HepG2 (cell line): Measurements from ENCODE around the gene ARHGDIA. TPM values are rescaled to one million over a fixed set of nuclear protein-coding genes. Genes with fewer than 3 reads are reported as not detected.

ENCODE experiments used
- KLF6 ChIP-seq: IDR thresholded peaks from 2 replicates; pipeline ENCODE4 v1.8.0; 2016; ENCODE audit warnings: missing biosample characterization, missing genetic modification reagents
- NR2F1 ChIP-seq, 2 experiments: fragments of 450-650 bp in 1 of 2; formaldehyde crosslinking in 1 of 2; IDR thresholded peaks; 2 replicates each; pipeline versions ENCODE4 v1.5.0 to v1.6.1; 2016 to 2020; ENCODE audit warnings: mild to moderate bottlenecking in 1 of 2, missing compliant biosample characterization in 1 of 2, missing genetic modification reagents in 1 of 2, moderate library complexity in 1 of 2
- PCBP1 ChIP-seq: fragments of 200-400 bp; formaldehyde crosslinking; IDR thresholded peaks from 2 replicates; pipeline ENCODE4 v1.6.1; 2017; ENCODE audit warnings: mild to moderate bottlenecking, low read depth, low read length, borderline replicate concordance
- RARA ChIP-seq: IDR thresholded peaks from 2 replicates; pipeline ENCODE4 v1.6.1; 2016; ENCODE audit warnings: missing genetic modification reagents, missing compliant biosample characterization
- SKI ChIP-seq: fragments of 450-650 bp; IDR thresholded peaks from one replicate; pipeline ENCODE4 v1.6.1; 2018; ENCODE audit warnings: mild to moderate bottlenecking; ENCODE audit not compliant: partially characterized antibody
- TCF7 ChIP-seq: sonication (generic); IDR thresholded peaks from 2 replicates; pipeline ENCODE4 v1.6.1; 2016; ENCODE audit warnings: antibody characterized with exemption, low read depth
- TGIF2 ChIP-seq: IDR thresholded peaks from 2 replicates; pipeline ENCODE4 v1.6.1; 2016; ENCODE audit warnings: control low read depth, missing compliant biosample characterization
- ZBTB3 ChIP-seq: sonication (generic); formaldehyde crosslinking; IDR thresholded peaks from 2 replicates; pipeline ENCODE4 v1.4.0; 2020; ENCODE audit warnings: low read depth, mild to moderate bottlenecking, moderate library complexity, missing genetic modification reagents, borderline replicate concordance
- ZNF138 ChIP-seq: sonication (generic); formaldehyde crosslinking; IDR thresholded peaks from 2 replicates; pipeline ENCODE4 v1.5.0; 2020; ENCODE audit warnings: mild to moderate bottlenecking, low read depth, missing genetic modification reagents
- ZNF263 ChIP-seq: sonication (generic); formaldehyde crosslinking; IDR thresholded peaks from 2 replicates; pipeline ENCODE4 v1.4.0; 2020; ENCODE audit warnings: missing genetic modification reagents
- ZNF337 ChIP-seq: sonication (generic); formaldehyde crosslinking; IDR thresholded peaks from 2 replicates; pipeline ENCODE4 v1.5.1; 2020; ENCODE audit warnings: missing genetic modification reagents, low read depth, mild to moderate bottlenecking, borderline replicate concordance
- ZNF776 ChIP-seq: sonication (generic); formaldehyde crosslinking; IDR thresholded peaks from 2 replicates; pipeline ENCODE4 v1.4.0; 2020; ENCODE audit warnings: mild to moderate bottlenecking, missing genetic modification reagents
- ZNF879 ChIP-seq: sonication (generic); formaldehyde crosslinking; IDR thresholded peaks from 2 replicates; pipeline ENCODE4 v1.8.1; 2023; ENCODE audit warnings: missing genetic modification reagents
- ZSCAN9 ChIP-seq: IDR thresholded peaks from 2 replicates; pipeline ENCODE4 v1.6.1; 2016; ENCODE audit warnings: borderline replicate concordance
- polyA plus RNA-seq, 8 experiments: library from polyadenylated mRNA; depleted of rRNA in 3 of 8; stranded (reverse) in 7 of 8; unstranded in 1 of 8; fragments of >200 nt; fragmentation: Illumina TruSeq in 4 of 8; extraction: Trizol in 4 of 8; gene quantifications; 2 replicates each; pipeline versions ENCODE4 v1.2.1 to v1.2.3, GENCODE V29; 2011 to 2016; ENCODE audit warnings: low read depth in 4 of 8, missing spikeins in 1 of 8, mixed read lengths in 1 of 8; ENCODE audit not compliant: insufficient read depth in 1 of 8
- total RNA-seq, 5 experiments: library from RNA; depleted of rRNA; stranded (reverse); fragments of >200 nt; fragmentation: Illumina TruSeq; extraction: Trizol; gene quantifications; 2 replicates each; pipeline ENCODE4 v1.2.3, GENCODE V29; 2016; ENCODE audit warnings: low read depth in 1 of 5
- TF ChIP-seq, protein P1 (sequence below): IDR thresholded peaks from 2 replicates; pipeline ENCODE4 v1.6.1; 2016; ENCODE audit warnings: missing compliant biosample characterization, missing genetic modification reagents, borderline replicate concordance
- TF ChIP-seq, protein P2 (sequence below): IDR thresholded peaks from 2 replicates; pipeline ENCODE4 v1.6.1; 2016; ENCODE audit warnings: low read depth, control low read depth
- TF ChIP-seq, protein P3 (sequence below): sonication (generic); formaldehyde crosslinking; IDR thresholded peaks from 2 replicates; pipeline ENCODE4 v1.4.0; 2020; ENCODE audit warnings: mild to moderate bottlenecking, missing genetic modification reagents
- TF ChIP-seq, protein P4 (sequence below): sonication (generic); formaldehyde crosslinking; IDR thresholded peaks from 2 replicates; pipeline ENCODE4 v1.4.0; 2020; ENCODE audit warnings: missing genetic modification reagents
- TF ChIP-seq, protein P5 (sequence below): sonication (generic); formaldehyde crosslinking; IDR thresholded peaks from 2 replicates; pipeline ENCODE4 v1.5.0; 2020; ENCODE audit warnings: mild to moderate bottlenecking, missing genetic modification reagents
- TF ChIP-seq, protein P6 (sequence below): sonication (generic); formaldehyde crosslinking; IDR thresholded peaks from 2 replicates; pipeline ENCODE4 v1.5.0; 2020; ENCODE audit warnings: missing genetic modification reagents

ARHGDIA gene
- total and polyA plus RNA-seq, 2 of the 13 experiments (the other 11 are each of a cell fraction or from before 2014, with no cell fraction given), result 40.0 to 64.0 TPM

DNA sequence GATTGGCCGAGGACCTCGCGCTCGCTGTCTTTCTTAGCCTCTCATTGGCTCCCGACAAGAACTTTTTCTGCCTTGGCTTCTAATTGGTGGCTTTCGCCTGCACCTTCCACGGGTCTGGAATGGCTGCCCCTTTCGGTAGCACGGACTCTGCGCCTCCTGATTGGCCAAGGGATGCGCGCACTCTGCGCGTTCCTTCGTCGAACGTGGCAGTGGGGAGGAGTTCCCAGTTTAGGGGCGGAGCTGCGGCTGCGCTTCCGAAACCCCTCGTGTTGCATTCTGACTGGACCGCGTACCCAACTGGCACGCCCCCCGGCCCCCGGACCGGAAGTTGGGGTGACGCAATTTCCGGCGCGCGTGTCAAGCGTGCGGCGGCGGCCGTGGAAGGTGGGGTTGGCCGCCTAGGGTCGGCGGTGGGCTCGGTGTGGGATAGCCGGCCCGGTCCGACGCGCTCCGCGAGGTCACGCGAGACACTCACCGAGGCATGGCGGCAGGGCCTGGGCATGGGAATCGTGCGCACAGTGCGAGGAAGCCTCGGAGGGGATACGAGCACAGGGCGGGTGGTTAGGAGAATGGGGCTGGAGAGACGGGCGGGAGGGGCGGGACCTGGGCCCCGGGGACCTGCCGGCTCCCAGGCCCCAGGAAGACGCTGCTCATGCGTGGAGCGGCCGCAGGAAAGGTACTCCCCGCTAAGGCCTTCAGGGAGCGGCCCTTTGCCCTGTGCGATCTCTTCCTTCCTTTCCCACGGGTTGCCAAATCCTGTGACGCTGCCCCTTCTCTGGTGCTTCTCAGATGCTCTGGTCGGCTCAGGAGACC lies 10.2 kb downstream of the ARHGDIA start (continued):
- TF ChIP-seq, protein P1, sequence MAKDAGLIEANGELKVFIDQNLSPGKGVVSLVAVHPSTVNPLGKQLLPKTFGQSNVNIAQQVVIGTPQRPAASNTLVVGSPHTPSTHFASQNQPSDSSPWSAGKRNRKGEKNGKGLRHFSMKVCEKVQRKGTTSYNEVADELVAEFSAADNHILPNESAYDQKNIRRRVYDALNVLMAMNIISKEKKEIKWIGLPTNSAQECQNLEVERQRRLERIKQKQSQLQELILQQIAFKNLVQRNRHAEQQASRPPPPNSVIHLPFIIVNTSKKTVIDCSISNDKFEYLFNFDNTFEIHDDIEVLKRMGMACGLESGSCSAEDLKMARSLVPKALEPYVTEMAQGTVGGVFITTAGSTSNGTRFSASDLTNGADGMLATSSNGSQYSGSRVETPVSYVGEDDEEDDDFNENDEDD (CRISPR knock-in tag), result peak; percentile 65
- peak; percentile 56 for TF ChIP-seq ZNF879 (CRISPR knock-in tag)
- peak; percentile 64; the same call in 1 of the 2 replicates for TF ChIP-seq TGIF2 (CRISPR knock-in tag)
- TF ChIP-seq, protein P2, sequence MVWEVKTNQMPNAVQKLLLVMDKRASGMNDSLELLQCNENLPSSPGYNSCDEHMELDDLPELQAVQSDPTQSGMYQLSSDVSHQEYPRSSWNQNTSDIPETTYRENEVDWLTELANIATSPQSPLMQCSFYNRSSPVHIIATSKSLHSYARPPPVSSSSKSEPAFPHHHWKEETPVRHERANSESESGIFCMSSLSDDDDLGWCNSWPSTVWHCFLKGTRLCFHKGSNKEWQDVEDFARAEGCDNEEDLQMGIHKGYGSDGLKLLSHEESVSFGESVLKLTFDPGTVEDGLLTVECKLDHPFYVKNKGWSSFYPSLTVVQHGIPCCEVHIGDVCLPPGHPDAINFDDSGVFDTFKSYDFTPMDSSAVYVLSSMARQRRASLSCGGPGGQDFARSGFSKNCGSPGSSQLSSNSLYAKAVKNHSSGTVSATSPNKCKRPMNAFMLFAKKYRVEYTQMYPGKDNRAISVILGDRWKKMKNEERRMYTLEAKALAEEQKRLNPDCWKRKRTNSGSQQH (CRISPR knock-in tag), result peak; percentile 22; the same call in 1 of the 2 replicates
- peak; percentile 81; the same call in 1 of the 2 replicates for TF ChIP-seq ZSCAN9 (CRISPR knock-in tag)
- peak; percentile 90; the same call in 1 of the 2 replicates for TF ChIP-seq PCBP1
- TF ChIP-seq NR2F1 (CRISPR knock-in tag; IDR thresholded peaks at IDR 0.05), result 0 out of 4 replicates have a peak, but pooled peaks of 1 of the 2 experiments have one; percentile 18
- peak; percentile 54 for TF ChIP-seq SKI
- TF ChIP-seq ZNF138 (CRISPR knock-in tag), result peak; percentile 76
- peak; percentile 93; the same call in 1 of the 2 replicates for TF ChIP-seq KLF6 (CRISPR knock-in tag)
- TF ChIP-seq, protein P3, sequence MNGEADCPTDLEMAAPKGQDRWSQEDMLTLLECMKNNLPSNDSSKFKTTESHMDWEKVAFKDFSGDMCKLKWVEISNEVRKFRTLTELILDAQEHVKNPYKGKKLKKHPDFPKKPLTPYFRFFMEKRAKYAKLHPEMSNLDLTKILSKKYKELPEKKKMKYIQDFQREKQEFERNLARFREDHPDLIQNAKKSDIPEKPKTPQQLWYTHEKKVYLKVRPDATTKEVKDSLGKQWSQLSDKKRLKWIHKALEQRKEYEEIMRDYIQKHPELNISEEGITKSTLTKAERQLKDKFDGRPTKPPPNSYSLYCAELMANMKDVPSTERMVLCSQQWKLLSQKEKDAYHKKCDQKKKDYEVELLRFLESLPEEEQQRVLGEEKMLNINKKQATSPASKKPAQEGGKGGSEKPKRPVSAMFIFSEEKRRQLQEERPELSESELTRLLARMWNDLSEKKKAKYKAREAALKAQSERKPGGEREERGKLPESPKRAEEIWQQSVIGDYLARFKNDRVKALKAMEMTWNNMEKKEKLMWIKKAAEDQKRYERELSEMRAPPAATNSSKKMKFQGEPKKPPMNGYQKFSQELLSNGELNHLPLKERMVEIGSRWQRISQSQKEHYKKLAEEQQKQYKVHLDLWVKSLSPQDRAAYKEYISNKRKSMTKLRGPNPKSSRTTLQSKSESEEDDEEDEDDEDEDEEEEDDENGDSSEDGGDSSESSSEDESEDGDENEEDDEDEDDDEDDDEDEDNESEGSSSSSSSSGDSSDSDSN (CRISPR knock-in tag), result peak; percentile 88
- TF ChIP-seq TCF7, result no peak
- TF ChIP-seq, protein P4, sequence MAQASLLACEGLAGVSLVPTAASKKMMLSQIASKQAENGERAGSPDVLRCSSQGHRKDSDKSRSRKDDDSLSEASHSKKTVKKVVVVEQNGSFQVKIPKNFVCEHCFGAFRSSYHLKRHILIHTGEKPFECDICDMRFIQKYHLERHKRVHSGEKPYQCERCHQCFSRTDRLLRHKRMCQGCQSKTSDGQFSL (CRISPR knock-in tag), result 0 out of 2 replicates have a peak, but pooled peaks have one; percentile 83
- peak; percentile 69; the same call in 1 of the 2 replicates for TF ChIP-seq ZBTB3 (CRISPR knock-in tag)
- TF ChIP-seq ZNF263 (CRISPR knock-in tag), result peak; percentile 10
- TF ChIP-seq, protein P5, sequence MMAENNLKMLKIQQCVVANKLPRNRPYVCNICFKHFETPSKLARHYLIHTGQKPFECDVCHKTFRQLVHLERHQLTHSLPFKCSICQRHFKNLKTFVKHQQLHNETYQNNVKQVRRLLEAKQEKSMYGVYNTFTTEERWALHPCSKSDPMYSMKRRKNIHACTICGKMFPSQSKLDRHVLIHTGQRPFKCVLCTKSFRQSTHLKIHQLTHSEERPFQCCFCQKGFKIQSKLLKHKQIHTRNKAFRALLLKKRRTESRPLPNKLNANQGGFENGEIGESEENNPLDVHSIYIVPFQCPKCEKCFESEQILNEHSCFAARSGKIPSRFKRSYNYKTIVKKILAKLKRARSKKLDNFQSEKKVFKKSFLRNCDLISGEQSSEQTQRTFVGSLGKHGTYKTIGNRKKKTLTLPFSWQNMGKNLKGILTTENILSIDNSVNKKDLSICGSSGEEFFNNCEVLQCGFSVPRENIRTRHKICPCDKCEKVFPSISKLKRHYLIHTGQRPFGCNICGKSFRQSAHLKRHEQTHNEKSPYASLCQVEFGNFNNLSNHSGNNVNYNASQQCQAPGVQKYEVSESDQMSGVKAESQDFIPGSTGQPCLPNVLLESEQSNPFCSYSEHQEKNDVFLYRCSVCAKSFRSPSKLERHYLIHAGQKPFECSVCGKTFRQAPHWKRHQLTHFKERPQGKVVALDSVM (CRISPR knock-in tag), result 0 out of 2 replicates have a peak, but pooled peaks have one; percentile 3
- TF ChIP-seq, protein P6, sequence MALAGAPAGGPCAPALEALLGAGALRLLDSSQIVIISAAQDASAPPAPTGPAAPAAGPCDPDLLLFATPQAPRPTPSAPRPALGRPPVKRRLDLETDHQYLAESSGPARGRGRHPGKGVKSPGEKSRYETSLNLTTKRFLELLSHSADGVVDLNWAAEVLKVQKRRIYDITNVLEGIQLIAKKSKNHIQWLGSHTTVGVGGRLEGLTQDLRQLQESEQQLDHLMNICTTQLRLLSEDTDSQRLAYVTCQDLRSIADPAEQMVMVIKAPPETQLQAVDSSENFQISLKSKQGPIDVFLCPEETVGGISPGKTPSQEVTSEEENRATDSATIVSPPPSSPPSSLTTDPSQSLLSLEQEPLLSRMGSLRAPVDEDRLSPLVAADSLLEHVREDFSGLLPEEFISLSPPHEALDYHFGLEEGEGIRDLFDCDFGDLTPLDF (CRISPR knock-in tag), result peak; percentile 70; the same call in 1 of the 2 replicates
- TF ChIP-seq ZNF337 (CRISPR knock-in tag), result 0 out of 2 replicates have a peak, but pooled peaks have one; percentile 60
- TF ChIP-seq ZNF776 (CRISPR knock-in tag), result peak; percentile 99
- peak; percentile 61; the same call in 1 of the 2 replicates for TF ChIP-seq RARA
